H1 (cell line): ENCODE results near the gene SERPINB6. TPM values are rescaled to one million over a fixed set of nuclear protein-coding genes. Genes with fewer than 3 reads are reported as not detected.

Source experiments
- polyA plus RNA-seq, 7 experiments: library from polyadenylated mRNA; depleted of rRNA in 3 of 7; stranded (reverse) in 5 of 7; unstranded in 2 of 7; fragments of >200 nt in 5 of 7; fragments of 200-250 nt in 2 of 7; gene quantifications; 1 replicate in 5 of 7; 2 replicates in 1 of 7; 4 replicates in 1 of 7; pipeline versions ENCODE4 v1.2.1 to v1.2.3, GENCODE V29; 2011 to 2013; ENCODE audit warnings: missing spikeins in 2 of 7, mixed read lengths in 2 of 7
- total RNA-seq: library from RNA; stranded (reverse); fragmentation: NEBNext Ultra II Directional; extraction: Animal tissue kit (Norgen Biotek cat#: 25700); gene quantifications from 2 replicates; pipeline ENCODE4 v1.2.1, GENCODE V29; 2021
- TF ChIP-seq, protein P1 (sequence below): IDR thresholded peaks from 2 replicates; pipeline ENCODE4 v1.6.1; 2012; ENCODE audit warnings: inconsistent platforms

The SERPINB6 gene
- total and polyA plus RNA-seq, 2 of the 8 experiments (the other 6 are each of a cell fraction or from before 2014, with no cell fraction given), result 27.2 to 29.4 TPM

DNA sequence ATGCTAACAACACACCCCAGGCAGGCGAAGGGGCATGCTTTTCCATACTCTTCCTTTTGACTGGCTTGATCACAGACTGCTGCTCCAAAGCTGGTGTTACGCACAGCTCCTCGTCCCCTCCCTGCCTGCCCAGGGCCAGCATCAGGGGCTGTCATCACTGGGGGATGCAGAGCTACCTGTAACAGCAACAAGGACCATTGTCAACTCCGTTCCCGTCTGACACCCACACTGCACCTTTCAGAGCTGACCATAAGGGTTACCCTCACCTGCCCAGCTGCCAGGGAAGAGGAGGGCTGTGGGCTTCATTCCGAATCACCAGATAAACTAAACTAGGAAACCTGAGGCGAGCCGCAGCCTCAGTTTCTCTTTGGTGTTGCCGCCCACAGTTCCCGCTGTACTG, 43.8 kb upstream of the SERPINB6 start (continued):
- TF ChIP-seq, protein P1, sequence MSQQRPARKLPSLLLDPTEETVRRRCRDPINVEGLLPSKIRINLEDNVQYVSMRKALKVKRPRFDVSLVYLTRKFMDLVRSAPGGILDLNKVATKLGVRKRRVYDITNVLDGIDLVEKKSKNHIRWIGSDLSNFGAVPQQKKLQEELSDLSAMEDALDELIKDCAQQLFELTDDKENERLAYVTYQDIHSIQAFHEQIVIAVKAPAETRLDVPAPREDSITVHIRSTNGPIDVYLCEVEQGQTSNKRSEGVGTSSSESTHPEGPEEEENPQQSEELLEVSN, result no peak
- TF ChIP-seq, all 59 proteins: peak for 0
